ENCODE data around the gene PDXP.

Gene PDXP

GRCh38 chr22:37617431-37617830, 41.1 kb upstream of the PDXP start:
- TF ChIP-seq EZH2phosphoT487 (IDR thresholded peaks at IDR 0.05; ENCODE audit: low read length), result no peak
- TF ChIP-seq CTCF (IDR thresholded peaks at IDR 0.05; ENCODE audit: low read length), result no peak
- no peak for TF ChIP-seq EZH2 (optimal IDR thresholded peaks at IDR 0.05; ENCODE audit: low read depth, low read length)
- Histone ChIP-seq H3K27me3 (replicated peaks; ENCODE audit: insufficient read depth, low read length) (no peaks in the 10 kb centered on the region), H3K4me1 (ENCODE audit: low read length) (no peaks in the 10 kb centered on the region), H2AFZ (ENCODE audit: low read length) (no peak overlapping the region), H3K36me3 (replicated peaks; ENCODE audit: insufficient read depth, low read length) (no peaks in the 10 kb centered on the region), H3K9me3 (replicated peaks; ENCODE audit: insufficient read depth, low read length) (no peaks in the 10 kb centered on the region), H3K79me2 (ENCODE audit: low read length) (peaks cover 6% of the 10 kb centered on the region; the same call in 1 of the 2 replicates), H3K9me2 (replicated peaks; ENCODE audit: insufficient read depth, low read length) (no peaks in the 10 kb centered on the region), H3K27ac (ENCODE audit: low read length) (no peak overlapping the region), H3K4me3 (ENCODE audit: low read length) (no peak overlapping the region), H3F3A (ENCODE audit: insufficient read depth, low read length) (no peaks in the 10 kb centered on the region), H3K4me2 (ENCODE audit: low read depth, low read length) (no peak overlapping the region), H4K20me1 (ENCODE audit: insufficient read depth, low read length) (no peaks in the 10 kb centered on the region), H3K9ac (ENCODE audit: low read length) (no peak overlapping the region)
- no peak for DNase-seq

GRCh38 chr22:37618072-37618656, 40.4 kb upstream of the PDXP start:
- Histone ChIP-seq H3K36me3 (replicated peaks; ENCODE audit: insufficient read depth, low read length) (no peaks in the 10 kb centered on the region), H3F3A (ENCODE audit: insufficient read depth, low read length) (no peaks in the 10 kb centered on the region), H3K79me2 (ENCODE audit: low read length) (0 out of 2 replicates have a peak, but pooled peaks cover under 1% of the 10 kb centered on the region), H3K9ac (ENCODE audit: low read length) (no peak overlapping the region), H4K20me1 (ENCODE audit: insufficient read depth, low read length) (no peaks in the 10 kb centered on the region), H3K4me2 (ENCODE audit: low read depth, low read length) (no peak overlapping the region), H3K9me3 (replicated peaks; ENCODE audit: insufficient read depth, low read length) (no peaks in the 10 kb centered on the region), H3K4me1 (ENCODE audit: low read length) (no peaks in the 10 kb centered on the region), H3K27me3 (replicated peaks; ENCODE audit: insufficient read depth, low read length) (no peaks in the 10 kb centered on the region), H3K9me2 (replicated peaks; ENCODE audit: insufficient read depth, low read length) (no peaks in the 10 kb centered on the region), H2AFZ (ENCODE audit: low read length) (no peak overlapping the region), H3K27ac (ENCODE audit: low read length) (no peak overlapping the region), H3K4me3 (ENCODE audit: low read length) (no peak overlapping the region)
- no peak for DNase-seq
- TF ChIP-seq EZH2phosphoT487 (IDR thresholded peaks at IDR 0.05; ENCODE audit: low read length), result no peak
- no peak for TF ChIP-seq EZH2 (optimal IDR thresholded peaks at IDR 0.05; ENCODE audit: low read depth, low read length)
- TF ChIP-seq CTCF (IDR thresholded peaks at IDR 0.05; ENCODE audit: low read length), result no peak

GRCh38 chr22:37618674-37619073, 39.8 kb upstream of the PDXP start:
- Histone ChIP-seq H3K4me3 (ENCODE audit: low read length) (no peak overlapping the region), H3K4me2 (ENCODE audit: low read depth, low read length) (no peak overlapping the region)

More at GRCh38 chr22:37618674-37619073, 39.8 kb upstream of the PDXP start:
- no peak overlapping the region for H2AFZ ChIP-seq (ENCODE audit: low read length)
- no peaks in the 10 kb centered on the region for H3K9me3 ChIP-seq (replicated peaks; ENCODE audit: insufficient read depth, low read length)
- no peaks in the 10 kb centered on the region for H3K9me2 ChIP-seq (replicated peaks; ENCODE audit: insufficient read depth, low read length)
- no peaks in the 10 kb centered on the region for H4K20me1 ChIP-seq (ENCODE audit: insufficient read depth, low read length)
- no peak for DNase-seq
- H3K4me1 ChIP-seq (ENCODE audit: low read length), result no peaks in the 10 kb centered on the region
- H3K27me3 ChIP-seq (replicated peaks; ENCODE audit: insufficient read depth, low read length), result no peaks in the 10 kb centered on the region
- H3K36me3 ChIP-seq (replicated peaks; ENCODE audit: insufficient read depth, low read length), result no peaks in the 10 kb centered on the region
- H3K9ac ChIP-seq (ENCODE audit: low read length), result no peak overlapping the region
- no peaks in the 10 kb centered on the region for H3F3A ChIP-seq (ENCODE audit: insufficient read depth, low read length)
- no peaks in the 10 kb centered on the region for H3K79me2 ChIP-seq (ENCODE audit: low read length)
- TF ChIP-seq EZH2 (optimal IDR thresholded peaks at IDR 0.05; ENCODE audit: low read depth, low read length), result no peak
- TF ChIP-seq CTCF (IDR thresholded peaks at IDR 0.05; ENCODE audit: low read length), result no peak
- no peak for TF ChIP-seq EZH2phosphoT487 (IDR thresholded peaks at IDR 0.05; ENCODE audit: low read length)
- no peak overlapping the region for H3K27ac ChIP-seq (ENCODE audit: low read length)
